Liver (tissue), 9 donors: ENCODE measurements around the gene KRTAP16-1. TPM values are rescaled to one million over a fixed set of nuclear protein-coding genes. Genes with fewer than 3 reads are reported as not detected.

Experiments used
- DNase-seq: peaks from one replicate; pipeline ENCODE4 v3.0.0-alpha.2; 2017; ENCODE audit warnings: low spot score
- H3K27ac ChIP-seq, 2 donors: one replicate each; pipeline ENCODE4 v1.7.0; 2013; ENCODE audit warnings: inconsistent platforms in 2 of 2, low read length in 2 of 2, control low read depth in 1 of 2, low read depth in 1 of 2, mild to moderate bottlenecking in 1 of 2
- H3K27me3 ChIP-seq, 4 donors: one replicate each; pipeline versions ENCODE4 v1.6.1 to v1.7.0; 2013; ENCODE audit warnings: low read length in 3 of 4, inconsistent platforms in 1 of 4, mild to moderate bottlenecking in 1 of 4, moderate library complexity in 1 of 4; ENCODE audit not compliant: control insufficient read depth in 4 of 4, insufficient read depth in 4 of 4
- H3K36me3 ChIP-seq, 4 donors: one replicate each; pipeline versions ENCODE4 v1.6.1 to v1.7.0; 2013; ENCODE audit warnings: low read length in 3 of 4, mild to moderate bottlenecking in 3 of 4, low read depth in 1 of 4, moderate library complexity in 1 of 4; ENCODE audit not compliant: control insufficient read depth in 4 of 4, insufficient read depth in 3 of 4
- H3K4me1 ChIP-seq, 4 donors: one replicate each; pipeline versions ENCODE4 v1.6.1 to v1.7.0; 2013; ENCODE audit warnings: low read length in 3 of 4, mild to moderate bottlenecking in 3 of 4, moderate library complexity in 1 of 4; ENCODE audit not compliant: control insufficient read depth in 4 of 4, insufficient read depth in 4 of 4
- H3K4me3 ChIP-seq, 3 donors: one replicate each; pipeline versions ENCODE4 v1.6.1 to v1.7.0; 2013; ENCODE audit warnings: low read length in 3 of 3, control low read depth in 1 of 3, low read depth in 1 of 3, mild to moderate bottlenecking in 1 of 3
- H3K9ac ChIP-seq, 2 donors: one replicate each; pipeline ENCODE4 v1.7.0; 2013; ENCODE audit warnings: low read length in 2 of 2, mild to moderate bottlenecking in 2 of 2, moderate library complexity in 2 of 2, control low read depth in 1 of 2, low read depth in 1 of 2
- H3K9me3 ChIP-seq, 4 donors: one replicate each; pipeline versions ENCODE4 v1.6.1 to v1.7.0; 2013; ENCODE audit warnings: low read length in 3 of 4; ENCODE audit not compliant: control insufficient read depth in 4 of 4
- ATF3 ChIP-seq: IDR thresholded peaks from 2 replicates; pipeline ENCODE4 v1.6.1; 2016; ENCODE audit warnings: antibody characterized with exemption
- FOXA1 ChIP-seq: IDR thresholded peaks from 2 replicates; pipeline ENCODE4 v1.6.1; 2016; ENCODE audit warnings: antibody characterized with exemption
- FOXA2 ChIP-seq: IDR thresholded peaks from 2 replicates; pipeline ENCODE4 v1.6.1; 2016; ENCODE audit warnings: antibody characterized with exemption
- GABPA ChIP-seq, 2 donors: IDR thresholded peaks in 1 of 2; conservative IDR thresholded peaks in 1 of 2; 2 replicates each; pipeline ENCODE4 v1.6.1; 2016; ENCODE audit warnings: antibody characterized with exemption in 2 of 2, mild to moderate bottlenecking in 1 of 2, moderate library complexity in 1 of 2
- HNF4A ChIP-seq, 2 donors: conservative IDR thresholded peaks; 2 replicates each; pipeline ENCODE4 v1.6.1; 2016; ENCODE audit warnings: antibody characterized with exemption in 2 of 2, mild to moderate bottlenecking in 2 of 2
- HNF4G ChIP-seq: IDR thresholded peaks from 2 replicates; pipeline ENCODE4 v1.6.1; 2016; ENCODE audit warnings: antibody characterized with exemption
- JUND ChIP-seq, 2 donors: IDR thresholded peaks; 2 replicates each; pipeline ENCODE4 v1.6.1; 2016; ENCODE audit warnings: antibody characterized with exemption in 2 of 2
- NR2F2 ChIP-seq: IDR thresholded peaks from 2 replicates; pipeline ENCODE4 v1.6.1; 2016; ENCODE audit warnings: antibody characterized with exemption
- RAD21 ChIP-seq, 2 donors: IDR thresholded peaks; 2 replicates each; pipeline ENCODE4 v1.6.1; 2016; ENCODE audit warnings: antibody characterized with exemption in 2 of 2, mild to moderate bottlenecking in 2 of 2
- REST ChIP-seq: IDR thresholded peaks from 2 replicates; pipeline ENCODE4 v1.6.1; 2016; ENCODE audit warnings: antibody characterized with exemption, mild to moderate bottlenecking
- RXRA ChIP-seq, 2 donors: IDR thresholded peaks; 2 replicates each; pipeline ENCODE4 v1.6.1; 2017 to 2018; ENCODE audit warnings: antibody characterized with exemption in 2 of 2, mild to moderate bottlenecking in 1 of 2
- TAF1 ChIP-seq: conservative IDR thresholded peaks from 2 replicates; pipeline ENCODE4 v1.6.1; 2016; ENCODE audit warnings: antibody characterized with exemption, mild to moderate bottlenecking
- YY1 ChIP-seq: IDR thresholded peaks from 2 replicates; pipeline ENCODE4 v1.6.1; 2016; ENCODE audit warnings: antibody characterized with exemption, mild to moderate bottlenecking
- WGBS: extraction: QIAGEN DNeasy Blood & Tissue Kit; methylation state at CpG from one replicate; pipeline ENCODE4 v1.1.7; 2013; 5-methylcytosine and 5-hydroxymethylcytosine counted together
- polyA plus RNA-seq, 2 donors: library from polyadenylated mRNA; stranded (reverse) in 1 of 2; unstranded in 1 of 2; fragments of 200-250 nt in 1 of 2; fragments of >200 nt in 1 of 2; fragmentation: Nextera tagmentation in 1 of 2; extraction: Ambion mirVana in 1 of 2; gene quantifications; one replicate each; pipeline versions ENCODE4 v1.2.1 to v1.2.3, GENCODE V29; 2013 to 2015
- total RNA-seq, 2 donors: library from RNA; depleted of rRNA; stranded (reverse); fragments of >200 nt; gene quantifications; one replicate each; pipeline ENCODE4 v1.2.3, GENCODE V29; 2014
- TF ChIP-seq, protein P1 (sequence below): IDR thresholded peaks from 2 replicates; pipeline ENCODE4 v1.6.1; 2016; ENCODE audit warnings: antibody characterized with exemption
- TF ChIP-seq, protein P2 (sequence below): fragments of 150-350 bp; IDR thresholded peaks from 2 replicates; pipeline ENCODE4 v1.5.1; 2017; ENCODE audit warnings: improper control_type of control experiment, low read depth, low read length; ENCODE audit not compliant: missing input control
- TF ChIP-seq, protein P3 (sequence below): IDR thresholded peaks from 2 replicates; pipeline ENCODE4 v1.6.1; 2016; ENCODE audit warnings: antibody characterized with exemption
- donor health status: healthy.
- donor health status: healthy.
- donor health status: healthy.
- donor health status: healthy.
- donor health status: healthy.

Gene KRTAP16-1
- total and polyA plus RNA-seq, 4 donors = not detected

DNA sequence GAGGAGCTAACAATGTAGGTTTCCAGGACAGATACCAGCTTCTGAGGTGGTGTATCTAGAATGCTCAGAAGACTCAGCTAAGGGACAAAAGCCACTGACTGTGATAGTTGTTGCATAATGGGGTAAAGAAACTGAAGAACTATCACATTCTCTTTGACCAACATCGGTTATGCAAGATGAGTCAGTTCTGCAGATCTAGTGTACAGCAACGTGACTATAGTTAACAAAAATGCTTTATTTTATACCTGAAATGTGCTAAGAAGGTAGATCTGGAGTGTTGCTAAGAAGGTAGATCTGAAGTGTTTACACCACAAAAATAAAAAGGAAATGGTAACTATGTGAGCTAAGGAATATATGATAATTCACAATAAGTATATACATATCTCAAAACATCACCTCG lies 41.4 kb downstream of the KRTAP16-1 start:
- no CpG with 5 or more reads among the region's 3 CpGs for WGBS
- DNase-seq = no peak
- H3K9ac ChIP-seq = no peak overlapping the region
- no peak overlapping the region for H3K27ac ChIP-seq
- peaks cover 0 to 8% (median 0%) of the 10 kb centered on the region in 4 donors for H3K27me3 ChIP-seq
- no peaks in the 10 kb centered on the region for H3K9me3 ChIP-seq
- H3K4me1 ChIP-seq = no peaks in the 10 kb centered on the region
- no peak overlapping the region for H3K4me3 ChIP-seq
- no peaks in the 10 kb centered on the region for H3K36me3 ChIP-seq
- TF ChIP-seq, protein P1, sequence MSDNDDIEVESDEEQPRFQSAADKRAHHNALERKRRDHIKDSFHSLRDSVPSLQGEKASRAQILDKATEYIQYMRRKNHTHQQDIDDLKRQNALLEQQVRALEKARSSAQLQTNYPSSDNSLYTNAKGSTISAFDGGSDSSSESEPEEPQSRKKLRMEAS = no peak
- TF ChIP-seq FOXA1 = no peak
- TF ChIP-seq HNF4A (conservative IDR thresholded peaks at IDR 0.05) = no peak
- TF ChIP-seq RXRA (IDR thresholded peaks at IDR 0.05) = no peak
- no peak for TF ChIP-seq RAD21 (IDR thresholded peaks at IDR 0.05)
- TF ChIP-seq HNF4G = no peak
- TF ChIP-seq FOXA2 = no peak
- TF ChIP-seq ATF3 = no peak
- no peak for TF ChIP-seq GABPA (IDR thresholded peaks at IDR 0.05 in 1 of 2, conservative IDR thresholded peaks at IDR 0.05 in 1 of 2)
- TF ChIP-seq, protein P2, sequence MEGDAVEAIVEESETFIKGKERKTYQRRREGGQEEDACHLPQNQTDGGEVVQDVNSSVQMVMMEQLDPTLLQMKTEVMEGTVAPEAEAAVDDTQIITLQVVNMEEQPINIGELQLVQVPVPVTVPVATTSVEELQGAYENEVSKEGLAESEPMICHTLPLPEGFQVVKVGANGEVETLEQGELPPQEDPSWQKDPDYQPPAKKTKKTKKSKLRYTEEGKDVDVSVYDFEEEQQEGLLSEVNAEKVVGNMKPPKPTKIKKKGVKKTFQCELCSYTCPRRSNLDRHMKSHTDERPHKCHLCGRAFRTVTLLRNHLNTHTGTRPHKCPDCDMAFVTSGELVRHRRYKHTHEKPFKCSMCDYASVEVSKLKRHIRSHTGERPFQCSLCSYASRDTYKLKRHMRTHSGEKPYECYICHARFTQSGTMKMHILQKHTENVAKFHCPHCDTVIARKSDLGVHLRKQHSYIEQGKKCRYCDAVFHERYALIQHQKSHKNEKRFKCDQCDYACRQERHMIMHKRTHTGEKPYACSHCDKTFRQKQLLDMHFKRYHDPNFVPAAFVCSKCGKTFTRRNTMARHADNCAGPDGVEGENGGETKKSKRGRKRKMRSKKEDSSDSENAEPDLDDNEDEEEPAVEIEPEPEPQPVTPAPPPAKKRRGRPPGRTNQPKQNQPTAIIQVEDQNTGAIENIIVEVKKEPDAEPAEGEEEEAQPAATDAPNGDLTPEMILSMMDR = no peak
- no peak for TF ChIP-seq YY1
- no peak for TF ChIP-seq TAF1
- no peak for TF ChIP-seq NR2F2
- no peak for TF ChIP-seq REST
- TF ChIP-seq JUND (IDR thresholded peaks at IDR 0.05) = no peak
- TF ChIP-seq, protein P3, sequence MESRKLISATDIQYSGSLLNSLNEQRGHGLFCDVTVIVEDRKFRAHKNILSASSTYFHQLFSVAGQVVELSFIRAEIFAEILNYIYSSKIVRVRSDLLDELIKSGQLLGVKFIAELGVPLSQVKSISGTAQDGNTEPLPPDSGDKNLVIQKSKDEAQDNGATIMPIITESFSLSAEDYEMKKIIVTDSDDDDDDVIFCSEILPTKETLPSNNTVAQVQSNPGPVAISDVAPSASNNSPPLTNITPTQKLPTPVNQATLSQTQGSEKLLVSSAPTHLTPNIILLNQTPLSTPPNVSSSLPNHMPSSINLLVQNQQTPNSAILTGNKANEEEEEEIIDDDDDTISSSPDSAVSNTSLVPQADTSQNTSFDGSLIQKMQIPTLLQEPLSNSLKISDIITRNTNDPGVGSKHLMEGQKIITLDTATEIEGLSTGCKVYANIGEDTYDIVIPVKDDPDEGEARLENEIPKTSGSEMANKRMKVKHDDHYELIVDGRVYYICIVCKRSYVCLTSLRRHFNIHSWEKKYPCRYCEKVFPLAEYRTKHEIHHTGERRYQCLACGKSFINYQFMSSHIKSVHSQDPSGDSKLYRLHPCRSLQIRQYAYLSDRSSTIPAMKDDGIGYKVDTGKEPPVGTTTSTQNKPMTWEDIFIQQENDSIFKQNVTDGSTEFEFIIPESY = no peak

GRCh38 chr17:41265078-41265477 lies 44.0 kb downstream of the KRTAP16-1 start, which contains the start of gene KRTAP9-6:
TSS of gene KRTAP9-6 (plus strand) at chr17:41265378. CDS start at chr17:41265378, 0 bp downstream.
- H3K9ac ChIP-seq = no peak within 1 kb of the TSS
- peaks cover 0 to 8% (median 0%) of the 10 kb centered on the region in 4 donors for H3K27me3 ChIP-seq
- no peaks in the 10 kb centered on the region for H3K9me3 ChIP-seq
- H3K4me3 ChIP-seq = no peak within 1 kb of the TSS
- no peaks in the 10 kb centered on the region for H3K4me1 ChIP-seq
- no peaks in the 10 kb centered on the region for H3K36me3 ChIP-seq
- H3K27ac ChIP-seq = no peak within 1 kb of the TSS
- no peak for DNase-seq
- TF ChIP-seq FOXA1 (no peak), FOXA2 (no peak), HNF4A (conservative IDR thresholded peaks at IDR 0.05) (no peak), GABPA (IDR thresholded peaks at IDR 0.05 in 1 of 2, conservative IDR thresholded peaks at IDR 0.05 in 1 of 2) (no peak)
- WGBS = 38% methylated on average over 2 of the region's 2 CpGs
